Cerebellar cortex (tissue), 1 donor: Measurements from ENCODE around the gene PAPPA.

Source experiments
- DNase-seq: peaks from one replicate; pipeline ENCODE4 v3.0.0-alpha.2; 2015; ENCODE audit warnings: low spot score

Gene PAPPA

DNA sequence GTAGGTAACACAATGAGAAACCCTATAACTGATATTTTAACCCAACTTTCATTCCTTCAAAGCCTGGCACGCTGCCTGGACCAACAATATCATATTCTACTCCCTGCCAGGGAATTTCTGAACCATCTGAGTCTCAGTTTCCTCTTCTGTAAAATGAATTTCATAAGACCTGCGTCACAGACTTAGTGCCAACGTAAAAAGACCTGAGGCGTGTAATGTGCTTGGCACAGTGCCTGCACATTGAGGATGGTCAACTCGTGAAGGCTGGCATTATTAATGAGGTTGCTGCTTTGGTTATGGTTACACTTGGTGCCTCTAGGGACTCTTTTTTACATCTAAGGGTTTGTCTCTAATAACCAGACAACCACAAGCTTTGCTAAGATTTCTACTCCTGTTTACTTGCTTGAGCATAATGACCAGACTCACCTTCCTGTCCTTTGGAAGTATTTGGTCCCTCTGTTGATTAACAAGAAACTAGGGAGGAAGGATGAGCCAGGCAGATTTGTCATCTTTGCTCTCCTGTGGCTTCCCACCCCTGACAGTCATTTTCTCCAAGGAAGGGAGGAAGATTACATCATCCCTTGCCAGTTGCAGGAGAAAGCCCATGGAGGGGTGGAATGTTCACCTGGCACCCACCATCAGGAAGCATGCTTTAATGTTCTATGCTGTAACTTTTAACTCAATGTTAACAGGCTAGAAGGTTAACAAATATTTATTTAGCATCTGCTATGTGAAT is 79.0 kb downstream of the PAPPA start:
- DNase-seq = no peak

DNA sequence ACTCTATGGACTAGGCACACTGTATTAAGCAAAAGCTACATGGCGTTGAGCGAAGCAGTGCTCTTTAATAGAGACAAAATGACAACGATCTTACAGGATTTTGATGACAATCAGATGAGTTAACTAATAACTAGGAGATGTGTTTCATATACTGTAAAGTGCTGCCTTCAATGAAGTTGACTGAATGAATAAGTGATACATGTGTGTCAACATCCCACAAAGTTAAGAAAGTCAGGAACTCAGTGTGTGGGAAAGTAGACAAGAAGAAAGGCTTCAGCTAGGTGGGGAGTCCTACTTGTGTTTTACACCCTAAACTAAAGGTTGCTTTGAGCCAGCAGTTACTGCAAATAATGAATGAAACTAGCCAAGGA is 79.6 kb downstream of the PAPPA start:
- DNase-seq = no peak

DNA sequence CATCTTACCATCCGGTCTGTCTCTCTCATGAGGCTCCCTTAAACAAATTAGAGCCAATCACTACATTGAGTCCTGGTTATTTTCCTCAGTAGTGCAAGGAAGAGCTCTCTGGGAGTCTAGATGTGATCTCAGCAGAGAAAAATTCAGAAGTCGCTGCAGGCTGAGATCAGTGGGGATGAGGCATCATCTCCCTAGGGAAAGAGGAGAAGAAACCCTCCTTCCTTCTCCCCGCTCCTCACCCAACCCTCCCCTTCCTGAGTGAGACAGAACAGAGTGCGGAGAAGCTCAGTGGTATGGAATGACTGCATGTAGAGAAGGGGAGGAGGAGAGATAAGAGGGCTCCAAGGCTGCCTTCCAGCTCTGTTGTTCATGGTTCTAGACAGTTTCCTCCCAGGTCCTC is 80.5 kb downstream of the PAPPA start:
- DNase-seq = no peak

DNA sequence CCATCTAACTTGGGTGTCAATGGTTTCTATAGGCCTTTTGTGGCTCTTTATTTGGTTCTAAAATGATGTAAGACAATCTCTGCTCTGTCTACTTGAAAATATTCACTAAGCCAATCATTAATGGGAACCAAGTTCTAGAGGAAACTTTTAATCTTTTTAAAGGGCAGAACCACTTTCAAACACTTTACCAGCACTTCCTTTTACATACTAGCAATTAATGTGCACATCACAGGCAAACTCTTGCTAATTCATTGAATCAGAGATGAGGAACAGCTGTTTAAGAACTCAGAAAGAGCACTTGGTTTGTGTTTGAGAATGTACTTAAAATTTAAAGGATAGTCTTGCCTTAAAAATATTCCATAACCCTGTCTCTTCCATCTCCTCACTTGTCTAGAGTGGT is 83.4 kb downstream of the PAPPA start:
- DNase-seq = no peak

DNA sequence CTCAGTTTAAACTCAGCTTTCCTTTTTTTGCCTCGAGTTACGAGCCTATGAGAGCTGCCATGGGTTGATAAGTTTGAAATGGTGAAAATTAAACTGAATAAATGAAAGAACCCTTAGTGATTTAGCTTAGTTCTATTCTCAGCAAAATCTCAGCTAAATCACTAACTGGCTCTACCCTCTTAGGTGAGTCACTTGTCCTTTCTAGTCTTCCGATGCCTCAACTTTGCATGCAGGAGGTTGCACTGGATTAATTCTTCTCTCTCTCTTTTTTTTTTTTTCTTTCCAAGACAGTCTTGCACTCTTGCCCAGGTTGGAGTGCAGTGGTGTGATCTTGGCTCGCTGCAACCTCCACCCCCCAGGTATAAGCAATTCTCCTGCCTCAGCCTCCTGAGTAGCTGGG is 83.9 kb downstream of the PAPPA start:
- no peak for DNase-seq

DNA sequence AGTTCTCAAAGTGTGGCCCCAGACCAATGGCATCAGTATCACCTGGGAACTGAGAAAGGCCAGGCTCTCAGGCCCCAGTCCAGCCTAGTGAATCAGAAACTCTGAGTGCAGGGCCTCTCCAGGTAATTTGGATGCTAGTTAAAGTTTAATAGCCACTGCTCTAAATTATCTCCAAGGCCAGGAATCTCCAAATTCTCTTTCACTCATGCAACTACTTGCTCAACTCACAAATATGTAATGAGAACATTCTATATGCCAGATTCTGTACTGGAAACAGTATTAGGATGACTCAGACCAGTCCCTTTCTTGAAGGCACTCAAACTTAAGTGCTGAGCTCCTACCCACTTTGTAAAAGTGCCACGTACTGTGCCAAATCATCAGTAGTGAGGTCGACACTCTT is 84.6 kb downstream of the PAPPA start:
- no peak for DNase-seq

DNA sequence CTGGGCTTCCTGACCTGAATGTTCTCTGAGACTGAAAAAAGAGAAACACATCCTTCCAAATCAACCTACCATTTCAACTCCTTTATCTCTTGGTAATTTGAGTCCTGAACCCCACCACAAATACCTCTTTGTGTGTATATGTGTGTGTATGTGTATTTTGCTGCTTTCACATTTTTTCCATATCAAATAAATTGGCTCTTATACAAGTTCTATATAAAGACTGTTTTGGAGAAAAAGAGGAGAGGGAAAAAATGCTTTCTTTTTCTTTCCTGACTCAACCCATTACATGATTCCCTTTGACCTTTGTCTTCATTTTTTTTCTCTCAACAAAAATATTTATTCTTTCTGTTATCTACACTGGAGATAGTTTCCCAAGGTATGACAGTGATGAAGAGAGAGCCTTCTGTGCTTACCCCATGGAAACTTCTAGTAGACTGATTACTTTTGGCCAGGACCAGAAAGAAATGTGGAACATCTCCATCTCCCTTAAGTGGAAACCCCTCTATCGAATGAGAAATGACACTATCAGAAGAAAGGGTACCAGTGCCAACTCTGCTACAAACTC is 85.3 kb downstream of the PAPPA start:
- no peak for DNase-seq

DNA sequence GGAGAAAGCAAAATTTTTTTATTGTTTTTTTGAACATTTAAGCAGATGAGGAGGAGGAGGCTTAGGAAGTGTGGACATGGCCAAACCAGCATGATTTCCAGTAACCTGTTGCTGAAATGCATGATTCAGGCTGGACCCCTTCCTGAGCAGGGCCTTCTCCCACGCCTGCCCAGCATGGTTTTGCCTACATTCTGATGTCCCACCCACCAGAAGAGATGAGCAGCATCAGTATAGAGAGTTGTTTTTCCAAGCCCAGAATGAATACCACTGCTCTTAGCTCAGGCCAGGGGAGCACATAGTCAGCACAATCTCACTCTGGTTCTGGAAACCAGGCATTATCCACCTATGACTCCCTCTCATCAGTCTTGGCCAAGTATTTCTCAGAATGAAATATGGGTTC is 90.1 kb downstream of the PAPPA start:
- DNase-seq = no peak

DNA sequence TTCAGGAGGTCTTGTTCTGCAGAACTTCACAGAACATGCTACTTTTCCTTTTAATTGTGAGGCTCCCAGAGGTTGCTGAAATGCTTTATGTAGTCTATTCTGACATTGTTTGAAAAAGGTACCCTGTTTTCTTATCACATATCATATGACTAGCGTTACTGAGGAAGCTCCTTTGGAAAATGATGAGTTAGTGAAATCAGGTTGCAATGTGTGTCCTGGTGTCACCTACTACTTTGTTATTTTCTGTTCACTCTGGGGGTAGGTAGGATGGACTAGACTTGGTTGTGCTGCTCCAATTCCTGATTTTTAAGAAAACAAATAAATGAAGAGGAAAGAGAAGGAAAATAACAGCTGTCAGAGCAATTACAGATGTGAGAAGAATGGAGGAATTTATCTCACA is 93.7 kb downstream of the PAPPA start:
- no peak for DNase-seq

DNA sequence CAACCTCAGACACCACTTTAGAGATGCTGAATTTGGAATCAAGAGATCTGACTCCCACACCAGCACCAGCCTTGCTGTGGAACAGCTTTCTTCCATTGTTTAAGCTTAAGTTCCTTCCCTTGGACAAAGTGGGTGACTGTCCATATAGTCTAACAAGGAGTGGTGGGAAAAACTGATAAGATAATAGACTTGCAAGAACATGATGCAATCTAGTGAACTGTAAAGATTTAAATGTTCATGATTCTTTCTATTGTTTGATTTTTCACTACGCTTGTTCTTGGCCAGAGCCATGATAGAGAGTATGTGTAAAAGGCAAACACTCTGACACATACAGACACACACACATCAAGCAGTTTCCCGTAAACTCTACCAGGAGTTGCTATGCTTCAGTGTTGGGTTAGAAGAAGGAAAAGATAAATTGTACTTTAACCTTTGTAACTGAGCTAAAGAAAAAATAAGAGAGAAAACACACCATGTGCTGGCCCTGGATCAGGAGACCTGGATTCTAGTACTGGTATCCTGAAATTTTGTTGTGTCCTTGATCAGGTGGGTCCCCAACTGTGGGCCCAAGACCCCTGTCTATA is 94.3 kb downstream of the PAPPA start:
- DNase-seq = no peak

DNA sequence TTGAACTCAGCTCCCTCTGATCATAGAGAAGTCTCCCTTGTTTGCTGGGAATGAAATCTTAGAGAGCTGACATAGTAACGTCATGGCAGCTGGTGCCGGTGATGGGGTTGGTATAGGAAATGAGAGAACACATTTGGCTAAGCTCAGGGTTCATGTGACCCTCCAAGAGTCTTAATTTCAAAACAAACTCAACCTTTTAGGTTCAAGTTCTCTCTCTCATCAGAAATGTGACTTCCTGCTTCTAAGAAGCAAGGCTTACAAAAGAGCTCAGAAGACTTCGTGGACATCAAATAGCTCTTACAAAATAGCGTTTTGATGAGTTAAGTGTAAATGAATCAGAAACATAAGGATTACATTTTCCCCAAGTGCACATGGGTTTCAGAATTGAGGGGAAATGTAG is 97.3 kb downstream of the PAPPA start:
- DNase-seq = no peak

DNA sequence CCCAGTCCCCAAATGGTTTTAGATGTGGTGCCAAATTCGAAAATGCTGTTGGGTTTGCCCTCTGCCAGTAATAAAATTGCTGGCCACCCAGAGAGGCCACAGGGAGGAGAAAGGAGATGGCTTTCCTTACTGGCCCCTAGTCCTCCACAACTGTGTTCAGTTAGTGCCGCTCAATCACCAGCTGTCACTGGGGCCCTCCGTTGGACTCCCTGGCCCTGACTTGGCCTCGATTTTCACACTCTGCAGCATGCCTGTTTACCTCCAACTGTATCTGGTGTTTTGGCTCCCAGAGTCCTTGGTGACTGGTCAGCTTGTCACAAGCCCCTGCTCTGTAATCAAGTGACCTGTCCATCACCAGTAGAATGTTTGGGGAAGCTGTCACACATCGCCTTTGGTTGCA is 97.8 kb downstream of the PAPPA start:
- no peak for DNase-seq

DNA sequence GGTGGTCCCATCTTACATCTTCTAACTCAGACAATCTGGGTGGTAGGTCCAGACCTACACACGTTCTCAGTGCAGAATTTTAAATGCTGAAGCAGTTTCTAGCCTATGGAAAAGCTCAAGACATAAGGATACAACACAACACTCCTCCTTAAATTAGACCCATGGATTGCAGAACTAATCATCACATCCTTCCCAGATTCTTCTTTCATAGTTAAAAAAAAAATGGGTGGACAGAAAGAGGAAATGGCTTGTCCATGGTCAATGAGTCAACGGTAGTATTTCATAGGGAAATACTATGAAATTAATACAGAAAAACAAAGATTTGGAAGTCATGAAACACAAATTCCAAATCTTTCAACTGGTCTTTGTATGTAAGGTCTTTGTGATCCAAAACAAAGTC is 106.9 kb downstream of the PAPPA start:
- no peak for DNase-seq

DNA sequence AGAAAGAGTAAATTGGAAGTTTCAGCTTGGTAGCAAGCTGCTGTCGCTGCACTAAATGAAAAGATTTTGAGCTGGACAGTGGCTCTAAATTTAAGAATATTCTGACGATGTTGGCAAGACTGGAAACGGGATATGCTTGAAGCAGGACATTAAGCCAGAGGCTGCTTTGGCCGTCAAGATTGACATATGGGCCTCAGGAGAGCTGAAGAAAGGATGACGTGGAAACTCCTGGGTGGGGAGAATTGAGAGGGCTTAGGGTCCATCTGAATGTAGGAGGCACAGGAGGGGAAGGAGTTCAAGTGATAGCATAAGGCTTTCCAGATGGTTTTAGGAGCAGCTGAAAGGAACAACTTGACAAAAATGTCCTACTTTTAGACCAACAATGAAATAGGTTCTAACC is 108.9 kb downstream of the PAPPA start:
- no peak for DNase-seq

DNA sequence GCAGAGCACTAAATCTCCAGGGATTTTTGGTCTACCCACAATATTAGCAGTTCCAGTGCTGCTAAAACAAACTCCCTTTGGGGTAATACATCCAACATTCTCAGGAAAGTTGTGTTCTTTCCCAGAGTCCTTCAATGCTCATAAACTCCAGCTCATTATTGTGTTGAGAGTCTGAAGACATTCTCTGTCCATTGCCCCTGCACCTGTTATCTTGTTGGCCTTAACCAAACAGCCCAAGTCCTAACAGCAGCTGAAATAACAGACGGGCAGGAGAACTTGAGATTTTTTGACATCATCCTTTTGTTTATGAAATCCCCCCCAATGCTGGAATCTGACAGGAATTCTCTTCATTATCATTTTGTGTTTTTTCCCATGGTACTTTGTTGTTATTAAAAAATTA is 110.8 kb downstream of the PAPPA start:
- DNase-seq = no peak

DNA sequence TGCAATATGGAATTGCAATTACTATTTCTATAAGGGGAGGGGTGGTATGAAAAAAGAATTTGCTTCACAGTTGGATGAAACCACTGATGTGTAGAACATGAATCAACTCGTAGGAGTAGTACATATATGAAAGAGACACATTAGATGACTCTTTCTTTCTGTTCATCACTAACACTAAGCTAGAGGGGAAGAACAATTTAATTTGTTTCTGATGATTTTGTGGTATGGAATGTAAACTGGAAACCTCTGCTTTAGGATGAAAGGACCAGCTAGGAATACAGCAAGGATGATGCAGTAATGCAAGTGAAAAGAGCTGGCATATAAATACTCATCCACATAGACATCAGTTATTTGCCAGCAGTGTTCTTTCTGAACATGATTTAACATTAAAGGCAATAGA is 113.4 kb downstream of the PAPPA start:
- no peak for DNase-seq

DNA sequence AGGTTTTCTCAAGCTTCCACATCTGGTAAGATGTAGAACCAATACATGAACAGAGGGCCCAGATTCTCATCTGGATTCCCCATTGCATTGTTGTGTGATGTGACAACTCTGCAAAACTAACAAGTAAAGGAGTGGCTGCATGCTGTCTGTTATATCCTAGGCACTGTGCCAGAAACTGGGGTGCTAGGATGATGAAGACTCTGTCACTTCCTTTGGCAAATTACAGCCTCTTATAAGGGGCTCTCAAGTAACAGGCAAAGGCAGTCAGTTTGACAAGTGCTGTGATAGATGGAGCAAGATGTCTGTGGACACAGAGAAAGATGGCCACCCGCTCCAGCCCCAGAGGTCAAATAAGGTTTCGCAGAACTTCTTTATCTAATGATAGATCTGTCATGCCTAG is 115.7 kb downstream of the PAPPA start:
- DNase-seq = no peak

DNA sequence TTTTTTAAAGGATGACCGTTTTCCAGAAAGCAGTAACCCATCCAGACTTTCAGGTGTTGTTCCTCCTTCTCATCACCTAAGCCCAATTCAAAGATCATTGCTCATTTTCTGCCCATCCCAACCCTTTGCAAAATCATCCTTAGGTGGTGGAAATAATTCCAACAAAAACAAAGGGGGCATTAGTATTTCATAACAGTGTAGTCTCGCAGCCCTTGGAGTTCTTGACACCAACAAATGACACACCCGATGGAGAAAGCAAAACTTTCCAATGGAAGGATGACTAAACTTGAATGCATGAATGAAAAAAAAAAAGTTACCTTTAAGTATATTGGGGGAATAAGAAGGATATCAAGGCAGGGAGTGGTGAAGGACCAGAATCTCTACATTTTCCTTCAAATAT is 117.0 kb downstream of the PAPPA start:
- no peak for DNase-seq

DNA sequence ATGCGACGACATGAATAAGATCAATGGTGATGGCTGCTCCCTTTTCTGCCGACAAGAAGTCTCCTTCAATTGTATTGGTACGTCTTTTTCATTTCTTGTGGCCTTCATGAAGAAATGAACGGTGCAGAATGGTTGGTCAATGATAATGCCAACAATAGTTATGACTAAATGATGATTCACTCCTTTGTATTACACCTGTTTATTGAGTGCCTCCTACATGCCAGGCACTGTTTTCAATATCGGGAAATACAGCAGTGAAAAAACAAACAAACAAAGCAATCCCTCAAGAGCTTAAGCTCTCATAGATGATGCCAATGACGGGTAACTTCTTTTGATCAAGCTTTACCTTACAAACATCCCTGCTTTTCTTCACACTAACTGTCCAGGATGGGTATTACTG is 117.7 kb downstream of the PAPPA start:
- no peak for DNase-seq

DNA sequence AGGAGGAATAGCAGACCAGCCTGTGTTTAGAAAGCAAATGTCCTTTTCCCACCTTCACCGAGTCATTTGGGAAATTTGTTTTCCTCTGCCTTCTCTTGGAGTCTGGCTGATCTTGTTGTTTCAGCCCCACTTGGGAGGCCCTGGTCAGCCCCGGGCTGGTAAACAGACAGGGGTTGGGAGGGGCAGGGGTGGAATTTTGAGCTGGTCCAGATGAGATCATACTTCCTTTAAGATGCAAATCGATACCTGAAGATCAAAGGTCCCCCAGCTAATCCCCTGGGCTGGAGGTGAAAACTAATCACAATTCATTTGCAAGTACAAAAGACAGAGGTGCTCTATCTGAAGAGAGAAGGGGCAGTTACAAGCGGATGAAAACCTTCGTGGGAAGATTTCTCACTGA is 118.4 kb downstream of the PAPPA start:
- DNase-seq = no peak

DNA sequence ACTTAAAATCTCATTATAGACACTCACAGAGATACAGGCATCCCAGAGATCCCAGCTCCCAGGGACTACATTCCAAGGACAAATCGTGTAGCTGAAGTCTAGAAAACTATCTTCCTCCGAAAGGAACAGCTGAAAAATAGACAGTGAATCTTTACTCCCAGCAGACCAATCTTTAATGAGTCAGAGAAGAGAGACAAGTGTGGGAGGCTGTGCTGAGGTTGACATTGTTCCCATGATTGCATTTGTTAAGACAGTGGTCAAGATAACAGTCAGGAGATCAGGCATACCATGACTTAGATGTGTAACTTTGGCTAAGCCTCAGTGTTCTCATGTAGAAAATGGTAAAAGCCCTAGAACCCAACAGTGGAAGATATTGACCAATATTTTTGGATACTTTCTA is 120.7 kb downstream of the PAPPA start:
- DNase-seq = no peak

DNA sequence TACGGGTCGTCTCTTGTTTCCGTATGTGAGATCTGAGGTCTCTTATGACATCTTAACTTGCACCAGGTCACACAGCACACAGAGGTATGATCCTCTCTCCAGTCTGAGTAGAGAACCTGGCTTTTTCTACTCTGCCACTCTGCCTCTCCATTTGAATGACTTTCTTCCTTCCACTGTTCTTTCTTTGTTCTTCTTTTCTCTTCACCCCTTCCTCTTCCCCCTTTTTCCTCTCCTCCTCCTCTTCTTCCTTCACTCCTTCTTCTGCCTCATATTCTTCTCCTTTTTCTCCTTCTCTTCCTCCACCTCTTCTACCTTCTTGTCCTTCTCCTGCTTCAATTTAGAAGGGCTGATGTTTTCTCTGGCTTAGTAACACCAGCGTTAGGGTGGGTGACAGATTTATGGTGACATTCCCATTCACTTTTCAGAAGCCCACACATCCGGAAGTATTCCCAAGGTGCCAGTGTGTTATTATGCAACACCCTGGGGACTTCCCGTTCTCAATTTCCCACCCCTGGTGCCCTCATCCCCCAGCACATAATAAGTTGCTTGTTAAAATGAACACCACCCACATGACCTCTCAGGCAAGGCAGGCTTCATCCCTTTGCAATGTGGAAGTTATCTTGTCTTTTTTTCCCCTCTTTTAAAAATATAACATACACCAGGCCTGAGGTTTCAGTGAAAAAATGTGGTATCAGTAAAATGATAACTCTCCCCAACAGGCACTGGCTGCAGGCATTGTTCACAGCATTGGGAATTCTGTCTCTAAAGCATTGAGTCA is 122.0 kb downstream of the PAPPA start:
- no peak for DNase-seq

DNA sequence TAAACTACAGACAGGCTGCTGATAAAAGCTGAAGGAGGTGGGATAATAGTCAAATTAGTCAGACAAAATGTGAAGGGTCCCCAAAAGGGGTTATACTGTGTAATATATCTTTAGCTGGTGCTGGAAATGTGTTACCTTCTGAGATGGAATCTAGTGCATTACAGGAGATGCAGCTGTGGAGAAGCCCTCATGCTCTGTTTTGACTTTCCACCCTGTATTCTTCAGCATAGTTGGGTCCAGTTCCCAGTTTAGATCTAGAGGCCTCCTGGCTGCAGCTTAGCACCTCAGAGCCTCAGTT is 122.6 kb downstream of the PAPPA start:
- no peak for DNase-seq
